Type B pancreatic cell (in vitro differentiated cells): ENCODE data around the gene RRM1. TPM values are rescaled to one million over a fixed set of nuclear protein-coding genes. Genes with fewer than 3 reads are reported as not detected.
A peak's percentile ranks its signal among the peaks of the same experiment; 100 is the strongest.
"Not testable (repeated sequence)": the region's sequence is repeated elsewhere in the genome, so short reads cannot be mapped to it uniquely, and the experiment has no call there.

ENCODE experiments used
- DNase-seq: peaks from one replicate; pipeline ENCODE4 v3.0.0; 2021; ENCODE audit warnings: mixed read lengths; ENCODE audit not compliant: unreplicated experiment; ENCODE audit errors: extremely low spot score
- H3K27ac Mint-ChIP-seq: 2 replicates; pipeline ENCODE4 v1.8.0; 2021; ENCODE audit warnings: mild to moderate bottlenecking, mixed read lengths
- H3K27me3 Mint-ChIP-seq: 2 replicates; pipeline ENCODE4 v1.8.0; 2021; ENCODE audit warnings: mixed read lengths
- H3K36me3 Mint-ChIP-seq: 2 replicates; pipeline ENCODE4 v1.8.0; 2021; ENCODE audit warnings: mixed read lengths
- H3K4me1 Mint-ChIP-seq: one replicate; pipeline ENCODE4 v1.8.0; 2021; ENCODE audit warnings: mixed read lengths; ENCODE audit not compliant: unreplicated experiment
- H3K4me3 Mint-ChIP-seq: 2 replicates; pipeline ENCODE4 v1.8.0; 2021; ENCODE audit warnings: mild to moderate bottlenecking, mixed read lengths
- H3K9me3 Mint-ChIP-seq: 2 replicates; pipeline ENCODE4 v1.8.0; 2021; ENCODE audit warnings: mixed read lengths
- CTCF ChIP-seq: fragments of 200-600 bp; sonication (generic); conservative IDR thresholded peaks from 2 replicates; pipeline ENCODE4 v1.5.0; 2021; ENCODE audit warnings: antibody characterized with exemption, mild to moderate bottlenecking
- total RNA-seq: library from RNA; stranded (reverse); gene quantifications from 2 replicates; pipeline ENCODE4 v1.2.1, GENCODE V29; 2021; ENCODE audit warnings: low replicate concordance

The RRM1 gene
- total RNA-seq, 1 donor from 2014 or later = 101 TPM

DNA sequence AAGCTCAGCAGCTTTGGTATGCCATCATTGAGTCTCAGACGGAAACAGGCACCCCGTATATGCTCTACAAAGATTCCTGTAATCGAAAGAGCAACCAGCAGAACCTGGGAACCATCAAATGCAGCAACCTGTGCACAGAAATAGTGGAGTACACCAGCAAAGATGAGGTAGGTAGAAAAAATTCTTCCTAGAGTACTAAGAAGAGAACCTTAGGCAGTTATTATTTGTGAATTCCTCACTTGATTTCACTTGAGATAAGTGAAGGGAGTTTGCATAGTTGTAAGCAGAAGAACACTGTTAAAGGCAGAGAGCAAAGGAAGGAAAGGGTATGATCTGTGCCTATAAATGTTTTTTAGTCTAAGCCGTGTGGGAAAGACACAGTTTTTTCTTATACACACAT lies 28.6 kb downstream of the RRM1 start:
- no peak for TF ChIP-seq CTCF
- Mint-ChIP-seq H3K27me3 (no peaks in the 10 kb centered on the region), H3K9me3 (no peaks in the 10 kb centered on the region), H3K27ac (no peak overlapping the region), H3K36me3 (peaks cover 46% of the 10 kb centered on the region), H3K4me3 (no peak overlapping the region), H3K4me1 (no peaks in the 10 kb centered on the region)
- no peak for DNase-seq

GRCh38 chr11:4125141-4125540 lies 30.5 kb downstream of the RRM1 start:
- H3K27ac Mint-ChIP-seq = no peak overlapping the region
- no peaks in the 10 kb centered on the region for H3K9me3 Mint-ChIP-seq
- H3K4me3 Mint-ChIP-seq = no peak overlapping the region
- H3K36me3 Mint-ChIP-seq = peaks cover 46% of the 10 kb centered on the region
- no peaks in the 10 kb centered on the region for H3K27me3 Mint-ChIP-seq
- H3K4me1 Mint-ChIP-seq = no peaks in the 10 kb centered on the region
- TF ChIP-seq CTCF = no peak
- no peak for DNase-seq

- no peaks in the 10 kb centered on the region for H3K27me3 Mint-ChIP-seq
- no peak overlapping the region for H3K27ac Mint-ChIP-seq
- no peak for TF ChIP-seq CTCF
- H3K36me3 Mint-ChIP-seq = peaks cover 41% of the 10 kb centered on the region
- no peaks in the 10 kb centered on the region for H3K4me1 Mint-ChIP-seq
- H3K9me3 Mint-ChIP-seq = no peaks in the 10 kb centered on the region
- H3K4me3 Mint-ChIP-seq = no peak overlapping the region
- no peak for DNase-seq
Observed at GRCh38 chr11:4127357-4127756, 32.8 kb downstream of the RRM1 start.

DNA sequence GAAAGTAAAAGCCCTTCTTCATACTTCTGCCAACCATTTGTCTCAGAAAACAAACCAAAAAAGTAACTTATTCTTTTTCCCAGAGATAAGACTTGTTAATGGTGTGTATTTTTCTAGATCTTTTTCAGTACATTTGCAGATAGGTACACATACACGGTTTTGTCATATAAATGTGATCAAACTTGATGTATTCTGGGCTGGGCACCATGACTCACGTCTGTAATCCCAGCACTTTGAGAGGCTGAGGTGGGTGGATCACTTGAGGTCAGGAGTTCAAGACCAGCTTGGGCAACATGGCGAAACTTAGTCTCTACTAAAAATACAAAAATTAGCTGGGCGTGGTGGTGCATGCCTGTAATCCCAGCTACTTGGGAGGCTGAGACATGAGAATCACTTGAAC lies 35.6 kb downstream of the RRM1 start:
- DNase-seq, H3K4me3 Mint-ChIP-seq, H3K27me3 Mint-ChIP-seq, H3K9me3 Mint-ChIP-seq, H3K27ac Mint-ChIP-seq, H3K4me1 Mint-ChIP-seq: not testable (repeated sequence)
- peaks cover 38% of the 10 kb centered on the region for H3K36me3 Mint-ChIP-seq

DNA sequence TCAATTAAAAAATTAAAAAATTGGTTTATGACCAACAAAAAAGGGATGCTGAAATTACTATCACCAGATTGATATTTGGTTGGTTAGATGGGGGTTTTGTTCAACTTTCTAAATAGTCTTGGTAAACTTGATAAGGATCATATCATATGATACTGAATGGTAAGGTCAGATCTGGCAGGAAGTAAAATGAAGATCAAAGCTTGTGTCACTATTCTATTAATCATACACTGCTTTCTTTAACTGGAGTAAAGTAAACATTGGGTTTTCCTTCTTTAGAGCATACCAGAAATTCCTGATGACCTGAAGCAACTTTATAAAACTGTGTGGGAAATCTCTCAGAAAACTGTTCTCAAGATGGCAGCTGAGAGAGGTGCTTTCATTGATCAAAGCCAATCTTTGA lies 40.2 kb downstream of the RRM1 start:
- no peak overlapping the region for H3K4me3 Mint-ChIP-seq
- no peak for TF ChIP-seq CTCF
- peaks cover 5% of the 10 kb centered on the region for H3K4me1 Mint-ChIP-seq
- H3K9me3 Mint-ChIP-seq = peaks cover 9% of the 10 kb centered on the region
- H3K36me3 Mint-ChIP-seq = peaks cover 47% of the 10 kb centered on the region
- no peaks in the 10 kb centered on the region for H3K27me3 Mint-ChIP-seq
- DNase-seq = no peak
- H3K27ac Mint-ChIP-seq = peak overlapping the region; percentile 17

DNA sequence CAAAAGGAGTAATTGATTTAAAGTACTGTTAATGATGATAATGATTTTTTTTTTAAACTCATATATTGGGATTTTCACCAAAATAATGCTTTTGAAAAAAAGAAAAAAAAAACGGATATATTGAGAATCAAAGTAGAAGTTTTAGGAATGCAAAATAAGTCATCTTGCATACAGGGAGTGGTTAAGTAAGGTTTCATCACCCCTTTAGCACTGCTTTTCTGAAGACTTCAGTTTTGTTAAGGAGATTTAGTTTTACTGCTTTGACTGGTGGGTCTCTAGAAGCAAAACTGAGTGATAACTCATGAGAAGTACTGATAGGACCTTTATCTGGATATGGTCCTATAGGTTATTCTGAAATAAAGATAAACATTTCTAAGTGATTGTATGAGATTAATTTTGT lies 43.9 kb downstream of the RRM1 start:
- Mint-ChIP-seq H3K27me3 (no peaks in the 10 kb centered on the region), H3K9me3 (peaks cover 23% of the 10 kb centered on the region), H3K4me1 (peaks cover 5% of the 10 kb centered on the region), H3K36me3 (peaks cover 64% of the 10 kb centered on the region), H3K27ac (no peak overlapping the region), H3K4me3 (no peak overlapping the region)
- no peak for TF ChIP-seq CTCF
- no peak for DNase-seq
